K562 (cell line): ENCODE measurements around the gene MLLT1. TPM values are rescaled to one million over a fixed set of nuclear protein-coding genes. Genes with fewer than 3 reads are reported as not detected.

Experiments used
- ATAC-seq: fragments of 200-7000 bp; cut with Tn5 transposase; 3 replicates; pipeline ENCODE4 v1.9.1; 2020; ENCODE audit warnings: moderate library complexity
- BruUV-seq: library from RNA; stranded (reverse); fragments of 400-500 nt; replicated peaks from 2 replicates; lab custom pipeline; 2021; lab: Mats Ljungman, UMichigan
- CTCF ChIA-PET: fragments of 300-600 bp; formaldehyde crosslinking; extraction: SDS; loops from one replicate; lab custom pipeline; 2021; ENCODE audit warnings: low intra/inter-chr PET ratio; lab: Yijun Ruan, JAX
- POLR2A ChIA-PET: fragments of 300-600, 350-650 bp; sonication (Branson Sonifier 250); formaldehyde crosslinking; extraction: SDS; loops from one replicate; lab custom pipeline; 2021; ENCODE audit warnings: antibody characterized with exemption, inconsistent platforms; lab: Yijun Ruan, JAX
- DNase-seq, 4 experiments: peaks; one replicate each; pipeline versions ENCODE4 v3.0.0 to v3.0.0-alpha.2; 2011 to 2018; ENCODE audit warnings: low spot score in 3 of 4, mixed read lengths in 3 of 4; ENCODE audit errors: extremely low read depth in 1 of 4
- FAIRE-seq: peaks from 2 replicates; lab custom pipeline; 2011; peaks lifted over from hg19 to GRCh38; lab: Jason Lieb, UNC
- H2AFZ ChIP-seq: 2 replicates; pipeline ENCODE4 v1.6.0; 2011; ENCODE audit warnings: low read depth, low read length, control low read depth, inconsistent platforms
- H3K27ac ChIP-seq: fragments of 200-600 bp; 3 replicates; pipeline ENCODE4 v1.8.0; 2011; ENCODE audit warnings: low read depth, mild to moderate bottlenecking, control low read depth, inconsistent platforms, low read length, moderate library complexity, mixed read lengths; ENCODE audit errors: extremely low read depth
- H3K27me3 ChIP-seq, 2 experiments: fragments of 300-600 bp in 1 of 2; 2 replicates in 1 of 2; 3 replicates in 1 of 2; pipeline versions ENCODE4 v1.6.0 to v1.8.0; 2011; ENCODE audit warnings: inconsistent platforms in 2 of 2, low read length in 2 of 2, mild to moderate bottlenecking in 1 of 2, mixed read lengths in 1 of 2, moderate library complexity in 1 of 2; ENCODE audit not compliant: control insufficient read depth in 2 of 2, insufficient read depth in 2 of 2
- H3K36me3 ChIP-seq: fragments of 300-600 bp; 3 replicates; pipeline ENCODE4 v1.8.0; 2011; ENCODE audit warnings: mild to moderate bottlenecking, low read length, inconsistent platforms; ENCODE audit not compliant: control insufficient read depth, insufficient read depth
- H3K4me1 ChIP-seq, 2 experiments: fragments of 200-600 bp in 1 of 2; replicated peaks in 1 of 2; 2 replicates in 1 of 2; 3 replicates in 1 of 2; pipeline versions ENCODE4 v1.5.1 to v1.8.0; 2011; ENCODE audit warnings: inconsistent platforms in 2 of 2, low read length in 2 of 2, mild to moderate bottlenecking in 1 of 2, mixed read lengths in 1 of 2, moderate library complexity in 1 of 2; ENCODE audit not compliant: control insufficient read depth in 2 of 2, insufficient read depth in 2 of 2
- H3K4me2 ChIP-seq: 2 replicates; pipeline ENCODE4 v1.6.1; 2011; ENCODE audit warnings: low read length, control low read depth, inconsistent platforms, mixed read lengths; ENCODE audit not compliant: insufficient read depth
- H3K4me3 ChIP-seq: fragments of 200-600 bp; sonication (generic), shearing (Covaris generic); 2 replicates; pipeline ENCODE4 v1.5.1; 2016; ENCODE audit warnings: control low read depth, inconsistent platforms
- H3K79me2 ChIP-seq: fragments of 200-600 bp; 3 replicates; pipeline ENCODE4 v1.8.0; 2011; ENCODE audit warnings: low read length, inconsistent platforms; ENCODE audit not compliant: control insufficient read depth, insufficient read depth
- H3K9ac ChIP-seq, 2 experiments: 2 replicates each; pipeline versions ENCODE4 v1.6.0 to v1.6.1; 2011; ENCODE audit warnings: low read depth in 2 of 2, low read length in 2 of 2, control low read depth in 1 of 2, inconsistent platforms in 1 of 2, mild to moderate bottlenecking in 1 of 2, mixed read lengths in 1 of 2; ENCODE audit not compliant: insufficient read depth in 1 of 2
- H3K9me1 ChIP-seq: one replicate; pipeline ENCODE4 v1.6.0; 2011; ENCODE audit warnings: inconsistent platforms, mild to moderate bottlenecking, low read length, moderate library complexity; ENCODE audit not compliant: control insufficient read depth, insufficient read depth
- H3K9me3 ChIP-seq: replicated peaks from 2 replicates; pipeline ENCODE4 v1.5.1; 2011; ENCODE audit warnings: low read depth, low read length, inconsistent platforms; ENCODE audit not compliant: control insufficient read depth, insufficient read depth
- H4K20me1 ChIP-seq: replicated peaks from 2 replicates; pipeline ENCODE4 v1.6.1; 2011; ENCODE audit warnings: low read length, inconsistent platforms, mixed read lengths; ENCODE audit not compliant: control insufficient read depth, insufficient read depth
- NFRKB ChIP-seq: fragments of 450-650 bp; IDR thresholded peaks from 2 replicates; pipeline ENCODE4 v1.6.1; 2016; ENCODE audit warnings: low read depth
- RAD21 ChIP-seq, 2 experiments: fragments of 250-450 bp in 1 of 2; fragments of 450-650 bp in 1 of 2; sonication (Bioruptor Pico) in 1 of 2; formaldehyde crosslinking in 1 of 2; IDR thresholded peaks in 1 of 2; conservative IDR thresholded peaks in 1 of 2; 2 replicates each; pipeline versions ENCODE4 v1.4.0 to v1.8.0; 2020 to 2022; ENCODE audit warnings: mild to moderate bottlenecking in 2 of 2, moderate library complexity in 1 of 2
- RAD51 ChIP-seq: fragments of 450-650 bp; IDR thresholded peaks from 2 replicates; pipeline ENCODE4 v1.7.1; 2016; ENCODE audit warnings: low read depth, mild to moderate bottlenecking, borderline replicate concordance
- RBM25 ChIP-seq: fragments of 200-400 bp; formaldehyde crosslinking; IDR thresholded peaks from 2 replicates; pipeline ENCODE4 v1.6.1; 2018; ENCODE audit warnings: low read length, low read depth, moderate library complexity; ENCODE audit not compliant: severe bottlenecking
- RUNX1 ChIP-seq: sonication (generic); IDR thresholded peaks from 2 replicates; pipeline ENCODE4 v1.6.1; 2016; ENCODE audit warnings: antibody characterized with exemption, low read depth
- WGBS: fragments of 100-300 bp; shearing (Covaris generic); methylation state at CpG from one replicate; pipeline ENCODE4 v1.1.6; 2016; ENCODE audit warnings: low coverage, mixed read lengths; ENCODE audit not compliant: insufficient coverage; ENCODE audit errors: missing lambda C conversion rate; 5-methylcytosine and 5-hydroxymethylcytosine counted together
- in situ Hi-C: fragments of 300-500 bp; cut with MboI; formaldehyde crosslinking; loops from 4 replicates; pipeline ENCODE4 v1.15.0; 2018; ENCODE audit warnings: inconsistent platforms, mixed read lengths
- intact Hi-C: fragments of 100-400 bp; cut with micrococcal nuclease; formaldehyde crosslinking; loops from 2 replicates; pipeline ENCODE4 v1.14.2; 2022
- polyA plus RNA-seq, 8 experiments: library from polyadenylated mRNA; depleted of rRNA in 4 of 8; stranded (reverse) in 5 of 8; unstranded in 3 of 8; fragments of >200 nt; fragmentation: Nextera tagmentation in 2 of 8; fragmentation: Illumina TruSeq in 1 of 8; extraction: Ambion mirVana in 2 of 8; extraction: Trizol in 1 of 8; gene quantifications; 2 replicates each; pipeline versions ENCODE4 v1.2.1 to v1.2.3, GENCODE V29; 2011 to 2014; ENCODE audit warnings: inconsistent platforms in 1 of 8, missing spikeins in 1 of 8
- total RNA-seq, 7 experiments: library from RNA; depleted of rRNA in 6 of 7; stranded (reverse); fragments of >200 nt in 6 of 7; fragmentation: Illumina TruSeq in 2 of 7; extraction: Trizol in 2 of 7; gene quantifications; 2 replicates each; pipeline versions ENCODE4 v1.2.1 to v1.2.3, GENCODE V29; 2011 to 2021; ENCODE audit warnings: low replicate concordance in 1 of 7
- TF ChIP-seq, protein P1 (sequence below), 3 experiments: IDR thresholded peaks in 2 of 3; conservative IDR thresholded peaks in 1 of 3; 2 replicates each; pipeline ENCODE4 v1.5.1; 2011 to 2012; ENCODE audit warnings: low read length in 3 of 3, mild to moderate bottlenecking in 3 of 3, control low read depth in 2 of 3, improper control_type of control experiment in 1 of 3, inconsistent platforms in 1 of 3, low read depth in 1 of 3, mixed read lengths in 1 of 3, moderate library complexity in 1 of 3; ENCODE audit not compliant: insufficient read depth in 2 of 3
- TF ChIP-seq, protein P2 (sequence below): fragments of 450-650 bp; IDR thresholded peaks from 2 replicates; pipeline ENCODE4 v1.6.1; 2016; ENCODE audit warnings: mild to moderate bottlenecking, moderate library complexity

The MLLT1 gene
- total and polyA plus RNA-seq, 9 of the 15 experiments (the other 6 are each of a cell fraction or from before 2014, with no cell fraction given), result 0.23 to 63.5 (median 15.4) TPM

DNA sequence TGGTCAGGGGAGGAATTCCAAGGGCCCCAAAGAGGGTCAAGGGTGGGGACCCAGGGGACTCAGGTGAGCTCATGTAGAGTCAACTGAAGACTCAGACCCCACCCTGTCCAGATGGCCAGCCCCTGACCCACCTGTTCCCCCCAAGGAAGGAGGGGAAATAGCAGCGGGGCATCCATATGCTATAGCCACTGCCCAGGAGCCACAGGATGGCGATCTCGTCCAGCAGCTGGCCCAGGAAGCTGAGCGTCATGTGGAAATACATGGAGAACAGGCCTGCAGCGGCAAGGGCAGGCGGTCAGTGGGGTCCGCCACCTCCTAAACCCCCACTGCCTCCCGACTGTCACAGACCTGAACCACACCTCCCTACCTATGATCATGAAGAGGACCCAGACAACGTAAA is 32.2 kb upstream of the MLLT1 start (continued):
- TF ChIP-seq, protein P1, sequence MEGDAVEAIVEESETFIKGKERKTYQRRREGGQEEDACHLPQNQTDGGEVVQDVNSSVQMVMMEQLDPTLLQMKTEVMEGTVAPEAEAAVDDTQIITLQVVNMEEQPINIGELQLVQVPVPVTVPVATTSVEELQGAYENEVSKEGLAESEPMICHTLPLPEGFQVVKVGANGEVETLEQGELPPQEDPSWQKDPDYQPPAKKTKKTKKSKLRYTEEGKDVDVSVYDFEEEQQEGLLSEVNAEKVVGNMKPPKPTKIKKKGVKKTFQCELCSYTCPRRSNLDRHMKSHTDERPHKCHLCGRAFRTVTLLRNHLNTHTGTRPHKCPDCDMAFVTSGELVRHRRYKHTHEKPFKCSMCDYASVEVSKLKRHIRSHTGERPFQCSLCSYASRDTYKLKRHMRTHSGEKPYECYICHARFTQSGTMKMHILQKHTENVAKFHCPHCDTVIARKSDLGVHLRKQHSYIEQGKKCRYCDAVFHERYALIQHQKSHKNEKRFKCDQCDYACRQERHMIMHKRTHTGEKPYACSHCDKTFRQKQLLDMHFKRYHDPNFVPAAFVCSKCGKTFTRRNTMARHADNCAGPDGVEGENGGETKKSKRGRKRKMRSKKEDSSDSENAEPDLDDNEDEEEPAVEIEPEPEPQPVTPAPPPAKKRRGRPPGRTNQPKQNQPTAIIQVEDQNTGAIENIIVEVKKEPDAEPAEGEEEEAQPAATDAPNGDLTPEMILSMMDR (IDR thresholded peaks at IDR 0.05 in 2 of 3, conservative IDR thresholded peaks at IDR 0.05 in 1 of 3; ENCODE audit: insufficient read depth in 2 of 3, low read depth in 1 of 3, low read length in 3 of 3), result peak; percentile 28 to 58 (median 44); a peak in 4 of 6 replicates
- TF ChIP-seq RAD21 (CRISPR knock-in tag; conservative IDR thresholded peaks at IDR 0.05 in 1 of 2, IDR thresholded peaks at IDR 0.05 in 1 of 2) (peak in 1 of 2 experiments; percentile 49; a peak in 2 of 4 replicates), RUNX1 (no peak)

DNA sequence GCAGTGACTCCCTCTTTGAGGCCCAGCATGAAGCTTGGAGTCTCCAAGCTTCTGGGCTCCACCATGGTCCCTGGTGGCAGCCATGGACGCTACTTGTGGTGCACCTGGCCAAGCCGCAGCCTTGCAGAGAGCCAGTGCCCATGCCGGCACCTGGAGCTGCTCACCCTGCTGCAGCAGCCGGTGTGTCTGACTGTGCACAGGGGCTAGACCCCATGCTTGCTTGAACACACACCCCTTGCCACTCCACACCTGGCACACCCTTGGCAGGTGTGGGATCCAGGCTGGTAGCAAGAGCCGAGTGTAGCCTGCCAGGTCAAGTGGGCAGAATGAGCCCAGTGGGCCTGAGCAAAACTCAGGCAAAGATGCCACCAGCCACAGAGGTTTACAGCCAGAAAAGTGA is 18.6 kb upstream of the MLLT1 start:
- DNase-seq (no peak), FAIRE-seq (no peak), ATAC-seq (no peak)
- ChIA-PET CTCF (no interaction called here), POLR2A (interaction anchor here (1.0 kb wide), 1 partner anchor 75 kb away, joined by 3 read pairs; no protein-coding TSS in a partner anchor)
- no peaks in the 10 kb centered on the region for H3K4me1 ChIP-seq
- no peaks in the 10 kb centered on the region for H3K79me2 ChIP-seq
- no peak overlapping the region for H2AFZ ChIP-seq
- H3K4me3 ChIP-seq, result no peak overlapping the region
- H3K9ac ChIP-seq, result no peak overlapping the region
- BruUV-seq, result no TSS peak
- H3K27me3 ChIP-seq, result peaks cover 0 to 8% of the 10 kb centered on the region in 2 experiments; a peak in 1 of 5 replicates
- intact Hi-C loops, result loop anchor here (2.0 to 5.0 kb wide), 4 partner anchors 81 to 250 kb away; no protein-coding TSS in a partner anchor
- H3K27ac ChIP-seq, result no peak overlapping the region
- no peak overlapping the region for H3K4me2 ChIP-seq
- in situ Hi-C loops, result no loop called here
- H3K9me3 ChIP-seq, result no peaks in the 10 kb centered on the region; the same call in 1 of the 2 replicates
- H4K20me1 ChIP-seq, result no peaks in the 10 kb centered on the region
- no peaks in the 10 kb centered on the region for H3K9me1 ChIP-seq
- 0% methylated on average over 5 of the region's 5 CpGs for WGBS
- H3K36me3 ChIP-seq, result no peaks in the 10 kb centered on the region
- TF ChIP-seq RAD51 (no peak), RBM25 (no peak), NFRKB (no peak)
- TF ChIP-seq, protein P2, sequence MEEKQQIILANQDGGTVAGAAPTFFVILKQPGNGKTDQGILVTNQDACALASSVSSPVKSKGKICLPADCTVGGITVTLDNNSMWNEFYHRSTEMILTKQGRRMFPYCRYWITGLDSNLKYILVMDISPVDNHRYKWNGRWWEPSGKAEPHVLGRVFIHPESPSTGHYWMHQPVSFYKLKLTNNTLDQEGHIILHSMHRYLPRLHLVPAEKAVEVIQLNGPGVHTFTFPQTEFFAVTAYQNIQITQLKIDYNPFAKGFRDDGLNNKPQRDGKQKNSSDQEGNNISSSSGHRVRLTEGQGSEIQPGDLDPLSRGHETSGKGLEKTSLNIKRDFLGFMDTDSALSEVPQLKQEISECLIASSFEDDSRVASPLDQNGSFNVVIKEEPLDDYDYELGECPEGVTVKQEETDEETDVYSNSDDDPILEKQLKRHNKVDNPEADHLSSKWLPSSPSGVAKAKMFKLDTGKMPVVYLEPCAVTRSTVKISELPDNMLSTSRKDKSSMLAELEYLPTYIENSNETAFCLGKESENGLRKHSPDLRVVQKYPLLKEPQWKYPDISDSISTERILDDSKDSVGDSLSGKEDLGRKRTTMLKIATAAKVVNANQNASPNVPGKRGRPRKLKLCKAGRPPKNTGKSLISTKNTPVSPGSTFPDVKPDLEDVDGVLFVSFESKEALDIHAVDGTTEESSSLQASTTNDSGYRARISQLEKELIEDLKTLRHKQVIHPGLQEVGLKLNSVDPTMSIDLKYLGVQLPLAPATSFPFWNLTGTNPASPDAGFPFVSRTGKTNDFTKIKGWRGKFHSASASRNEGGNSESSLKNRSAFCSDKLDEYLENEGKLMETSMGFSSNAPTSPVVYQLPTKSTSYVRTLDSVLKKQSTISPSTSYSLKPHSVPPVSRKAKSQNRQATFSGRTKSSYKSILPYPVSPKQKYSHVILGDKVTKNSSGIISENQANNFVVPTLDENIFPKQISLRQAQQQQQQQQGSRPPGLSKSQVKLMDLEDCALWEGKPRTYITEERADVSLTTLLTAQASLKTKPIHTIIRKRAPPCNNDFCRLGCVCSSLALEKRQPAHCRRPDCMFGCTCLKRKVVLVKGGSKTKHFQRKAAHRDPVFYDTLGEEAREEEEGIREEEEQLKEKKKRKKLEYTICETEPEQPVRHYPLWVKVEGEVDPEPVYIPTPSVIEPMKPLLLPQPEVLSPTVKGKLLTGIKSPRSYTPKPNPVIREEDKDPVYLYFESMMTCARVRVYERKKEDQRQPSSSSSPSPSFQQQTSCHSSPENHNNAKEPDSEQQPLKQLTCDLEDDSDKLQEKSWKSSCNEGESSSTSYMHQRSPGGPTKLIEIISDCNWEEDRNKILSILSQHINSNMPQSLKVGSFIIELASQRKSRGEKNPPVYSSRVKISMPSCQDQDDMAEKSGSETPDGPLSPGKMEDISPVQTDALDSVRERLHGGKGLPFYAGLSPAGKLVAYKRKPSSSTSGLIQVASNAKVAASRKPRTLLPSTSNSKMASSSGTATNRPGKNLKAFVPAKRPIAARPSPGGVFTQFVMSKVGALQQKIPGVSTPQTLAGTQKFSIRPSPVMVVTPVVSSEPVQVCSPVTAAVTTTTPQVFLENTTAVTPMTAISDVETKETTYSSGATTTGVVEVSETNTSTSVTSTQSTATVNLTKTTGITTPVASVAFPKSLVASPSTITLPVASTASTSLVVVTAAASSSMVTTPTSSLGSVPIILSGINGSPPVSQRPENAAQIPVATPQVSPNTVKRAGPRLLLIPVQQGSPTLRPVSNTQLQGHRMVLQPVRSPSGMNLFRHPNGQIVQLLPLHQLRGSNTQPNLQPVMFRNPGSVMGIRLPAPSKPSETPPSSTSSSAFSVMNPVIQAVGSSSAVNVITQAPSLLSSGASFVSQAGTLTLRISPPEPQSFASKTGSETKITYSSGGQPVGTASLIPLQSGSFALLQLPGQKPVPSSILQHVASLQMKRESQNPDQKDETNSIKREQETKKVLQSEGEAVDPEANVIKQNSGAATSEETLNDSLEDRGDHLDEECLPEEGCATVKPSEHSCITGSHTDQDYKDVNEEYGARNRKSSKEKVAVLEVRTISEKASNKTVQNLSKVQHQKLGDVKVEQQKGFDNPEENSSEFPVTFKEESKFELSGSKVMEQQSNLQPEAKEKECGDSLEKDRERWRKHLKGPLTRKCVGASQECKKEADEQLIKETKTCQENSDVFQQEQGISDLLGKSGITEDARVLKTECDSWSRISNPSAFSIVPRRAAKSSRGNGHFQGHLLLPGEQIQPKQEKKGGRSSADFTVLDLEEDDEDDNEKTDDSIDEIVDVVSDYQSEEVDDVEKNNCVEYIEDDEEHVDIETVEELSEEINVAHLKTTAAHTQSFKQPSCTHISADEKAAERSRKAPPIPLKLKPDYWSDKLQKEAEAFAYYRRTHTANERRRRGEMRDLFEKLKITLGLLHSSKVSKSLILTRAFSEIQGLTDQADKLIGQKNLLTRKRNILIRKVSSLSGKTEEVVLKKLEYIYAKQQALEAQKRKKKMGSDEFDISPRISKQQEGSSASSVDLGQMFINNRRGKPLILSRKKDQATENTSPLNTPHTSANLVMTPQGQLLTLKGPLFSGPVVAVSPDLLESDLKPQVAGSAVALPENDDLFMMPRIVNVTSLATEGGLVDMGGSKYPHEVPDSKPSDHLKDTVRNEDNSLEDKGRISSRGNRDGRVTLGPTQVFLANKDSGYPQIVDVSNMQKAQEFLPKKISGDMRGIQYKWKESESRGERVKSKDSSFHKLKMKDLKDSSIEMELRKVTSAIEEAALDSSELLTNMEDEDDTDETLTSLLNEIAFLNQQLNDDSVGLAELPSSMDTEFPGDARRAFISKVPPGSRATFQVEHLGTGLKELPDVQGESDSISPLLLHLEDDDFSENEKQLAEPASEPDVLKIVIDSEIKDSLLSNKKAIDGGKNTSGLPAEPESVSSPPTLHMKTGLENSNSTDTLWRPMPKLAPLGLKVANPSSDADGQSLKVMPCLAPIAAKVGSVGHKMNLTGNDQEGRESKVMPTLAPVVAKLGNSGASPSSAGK, result no peak
